ENCODE measurements around the gene RNASEH2A.
"Not testable (repeated sequence)": the region's sequence is repeated elsewhere in the genome, so short reads cannot be mapped to it uniquely, and the experiment has no call there.

RNASEH2A gene

DNA sequence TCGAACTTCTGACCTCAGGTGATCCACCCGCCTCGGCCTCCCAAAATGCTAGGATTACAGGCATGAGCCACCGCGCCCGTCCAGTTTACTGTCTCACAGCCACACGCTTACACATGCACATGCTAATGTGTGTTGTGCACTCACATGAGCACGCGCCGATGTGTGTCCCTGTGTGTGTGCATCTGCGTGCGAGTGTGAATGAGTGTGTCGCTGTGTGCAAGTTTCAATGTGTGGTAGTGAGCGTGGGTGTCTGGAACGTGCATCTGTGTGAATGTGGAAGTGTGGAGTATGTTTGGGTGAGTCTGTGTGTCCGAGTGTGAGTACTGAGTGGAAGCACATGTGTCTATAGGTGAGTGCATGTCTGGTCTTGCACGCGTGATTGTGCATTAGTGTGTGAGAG lies 36.1 kb downstream of the RNASEH2A start:
- peaks cover 49% of the 10 kb centered on the region for H3K27me3 ChIP-seq (ENCODE audit: control insufficient read depth, insufficient read depth, low read length)
- H3K9me3 ChIP-seq (ENCODE audit: control insufficient read depth, low read length), result no peaks in the 10 kb centered on the region
- H3K4me1 ChIP-seq (ENCODE audit: control insufficient read depth, insufficient read depth, low read length), result peaks cover 20% of the 10 kb centered on the region
- no peaks in the 10 kb centered on the region for H3K36me3 ChIP-seq (ENCODE audit: control insufficient read depth, insufficient read depth, low read length)
- H3K4me3 ChIP-seq (ENCODE audit: low read length), result no peak overlapping the region
- H3K9ac ChIP-seq (ENCODE audit: low read length), result no peak overlapping the region

DNA sequence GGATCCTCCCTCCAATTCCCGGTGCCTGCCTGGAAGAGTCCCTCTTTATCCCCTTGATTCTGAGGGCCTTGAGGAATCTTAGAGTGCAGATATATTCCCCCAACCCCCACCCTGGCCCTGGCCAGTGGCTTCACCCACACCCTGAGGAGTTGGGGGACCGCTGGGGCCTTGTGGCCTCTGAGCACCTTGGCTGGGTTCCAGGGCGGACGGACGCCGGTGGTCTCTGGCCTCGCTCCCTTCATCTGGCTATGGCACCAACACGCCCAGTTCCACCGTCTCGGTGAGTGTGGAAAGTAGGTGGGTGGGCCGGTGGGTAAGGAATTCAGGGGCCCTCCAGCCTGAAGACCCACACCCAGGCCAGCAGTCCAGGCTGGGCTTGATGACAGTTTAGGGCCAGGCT lies 36.9 kb downstream of the RNASEH2A start:
- Histone ChIP-seq H3K9ac (ENCODE audit: low read length) (no peak overlapping the region), H3K4me3 (ENCODE audit: low read length) (no peak overlapping the region), H3K36me3 (ENCODE audit: control insufficient read depth, insufficient read depth, low read length) (no peaks in the 10 kb centered on the region), H3K27me3 (ENCODE audit: control insufficient read depth, insufficient read depth, low read length) (peaks cover 43% of the 10 kb centered on the region), H3K4me1 (ENCODE audit: control insufficient read depth, insufficient read depth, low read length) (peaks cover 20% of the 10 kb centered on the region), H3K9me3 (ENCODE audit: control insufficient read depth, low read length) (no peaks in the 10 kb centered on the region)

DNA sequence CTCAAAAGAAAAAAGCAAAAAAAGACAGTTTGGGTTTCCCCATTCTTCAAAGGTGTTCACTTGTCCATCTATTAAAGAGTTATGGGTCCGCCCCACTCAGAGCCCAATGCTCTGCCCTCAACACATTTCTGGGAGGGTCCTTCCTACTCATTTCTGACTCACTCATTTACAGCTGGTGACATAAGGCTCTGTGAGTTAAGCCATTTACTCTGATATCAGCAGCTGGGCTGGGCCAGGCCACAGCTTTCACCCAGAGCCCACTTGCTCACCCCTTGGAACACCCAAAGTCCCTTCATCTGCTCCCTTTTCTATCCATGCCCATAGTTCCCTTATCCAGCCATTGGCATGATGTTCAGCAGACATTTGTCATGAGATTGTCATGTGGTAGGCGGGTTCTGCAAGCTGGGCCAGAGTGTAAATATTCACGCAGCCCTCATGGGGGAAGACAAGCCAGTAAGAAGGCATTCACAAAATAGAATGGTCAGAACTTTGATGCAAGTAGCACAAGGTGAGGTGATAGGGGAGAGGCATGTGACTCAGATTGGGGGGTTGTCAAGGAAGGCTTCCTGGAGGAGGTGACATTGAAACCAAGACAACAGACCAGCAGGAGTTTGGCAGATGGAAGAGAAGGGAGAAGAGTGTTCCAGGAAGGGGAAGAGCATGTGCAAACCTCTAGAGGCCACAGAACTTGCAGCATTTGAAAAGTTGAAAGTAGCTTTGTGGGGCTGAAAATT lies 37.8 kb downstream of the RNASEH2A start:
- no peak overlapping the region for H3K4me3 ChIP-seq (ENCODE audit: low read length)
- H3K27me3 ChIP-seq (ENCODE audit: control insufficient read depth, insufficient read depth, low read length), result peaks cover 35% of the 10 kb centered on the region
- H3K9ac ChIP-seq (ENCODE audit: low read length), result no peak overlapping the region
- peaks cover 20% of the 10 kb centered on the region for H3K4me1 ChIP-seq (ENCODE audit: control insufficient read depth, insufficient read depth, low read length)
- H3K36me3 ChIP-seq (ENCODE audit: control insufficient read depth, insufficient read depth, low read length), result no peaks in the 10 kb centered on the region
- H3K9me3 ChIP-seq (ENCODE audit: control insufficient read depth, low read length), result no peaks in the 10 kb centered on the region

DNA sequence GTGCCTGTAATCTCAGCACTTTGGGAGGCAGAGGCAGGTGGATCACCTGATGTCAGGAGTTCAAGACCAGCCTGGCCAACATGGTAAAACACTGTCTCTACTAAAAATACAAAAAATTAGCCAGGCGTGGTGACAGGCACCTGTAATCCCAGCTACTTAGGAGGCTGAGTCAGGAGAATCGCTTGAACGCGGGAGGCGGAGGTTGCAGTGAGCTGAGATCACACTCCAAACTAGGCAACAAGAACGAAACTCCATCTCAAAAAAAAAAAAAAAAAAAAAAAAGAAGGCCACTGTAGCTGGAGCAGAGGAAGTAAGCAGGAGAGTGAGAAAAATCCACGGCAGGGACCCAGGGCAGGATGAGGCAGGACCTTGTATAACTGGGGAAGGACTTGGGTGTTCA lies 40.2 kb downstream of the RNASEH2A start:
- H3K9ac ChIP-seq (ENCODE audit: low read length); H3K36me3 ChIP-seq (ENCODE audit: control insufficient read depth, insufficient read depth, low read length); H3K9me3 ChIP-seq (ENCODE audit: control insufficient read depth, low read length); H3K4me3 ChIP-seq (ENCODE audit: low read length): not testable (repeated sequence)
- Histone ChIP-seq H3K4me1 (ENCODE audit: control insufficient read depth, insufficient read depth, low read length) (peaks cover 11% of the 10 kb centered on the region), H3K27me3 (ENCODE audit: control insufficient read depth, insufficient read depth, low read length) (peaks cover 11% of the 10 kb centered on the region)

DNA sequence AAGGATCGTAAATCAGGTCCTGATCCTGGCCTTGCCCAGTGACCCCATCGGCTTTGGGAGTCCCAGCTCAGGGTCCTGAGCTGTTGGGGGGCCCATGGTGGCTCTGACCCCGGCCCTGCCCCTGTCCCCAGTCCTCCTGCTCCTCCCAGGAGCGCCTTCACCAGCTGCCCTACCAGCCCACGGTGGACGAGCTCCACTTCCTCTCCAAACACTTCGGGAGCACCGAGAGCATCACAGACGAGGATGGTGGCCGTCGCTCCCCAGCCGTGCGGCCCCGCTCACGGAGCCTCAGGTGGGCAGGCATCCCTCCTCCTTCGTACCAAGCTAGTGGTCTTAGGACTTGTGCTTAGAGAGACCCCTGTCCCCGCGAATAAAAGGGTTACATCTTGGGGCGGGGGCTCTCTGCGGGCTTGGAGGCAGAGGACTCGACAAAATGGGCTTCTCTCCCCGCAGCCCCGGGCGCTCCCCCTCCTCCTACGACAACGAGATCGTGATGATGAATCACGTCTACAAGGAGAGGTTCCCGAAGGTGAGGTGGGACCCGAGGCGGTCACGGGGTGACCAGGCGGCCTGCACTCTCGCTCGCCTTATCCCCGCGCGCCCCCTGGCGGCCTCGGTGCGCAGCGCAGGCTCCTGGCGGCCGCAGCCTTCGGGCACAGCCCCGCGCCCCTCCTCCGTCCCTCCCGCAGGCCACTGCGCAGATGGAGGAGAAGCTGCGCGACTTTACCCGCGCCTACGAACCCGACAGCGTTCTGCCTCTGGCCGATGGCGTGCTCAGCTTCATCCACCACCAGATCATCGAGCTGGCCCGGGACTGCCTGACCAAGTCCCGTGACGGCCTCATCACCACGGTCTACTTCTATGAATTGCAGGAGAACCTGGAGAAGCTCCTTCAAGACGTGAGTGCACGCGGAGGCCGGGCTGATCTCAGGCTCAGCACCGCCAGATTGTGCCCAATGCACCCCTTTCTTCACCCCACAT lies 41.1 kb downstream of the RNASEH2A start:
- Histone ChIP-seq H3K4me1 (ENCODE audit: control insufficient read depth, insufficient read depth, low read length) (peaks cover 9% of the 10 kb centered on the region), H3K9ac (ENCODE audit: low read length) (no peak overlapping the region), H3K27me3 (ENCODE audit: control insufficient read depth, insufficient read depth, low read length) (peaks cover 7% of the 10 kb centered on the region)

GRCh38 chr19:12856653-12857052 lies 50.3 kb downstream of the RNASEH2A start:
- Histone ChIP-seq H3K27me3 (ENCODE audit: control insufficient read depth, insufficient read depth, low read length) (no peaks in the 10 kb centered on the region), H3K9me3 (ENCODE audit: control insufficient read depth, low read length) (no peaks in the 10 kb centered on the region), H3K36me3 (ENCODE audit: control insufficient read depth, insufficient read depth, low read length) (no peaks in the 10 kb centered on the region)

More for the DNA sequence above, 41.1 kb downstream of the RNASEH2A start:
- Histone ChIP-seq H3K4me3 (ENCODE audit: low read length) (no peak overlapping the region), H3K36me3 (ENCODE audit: control insufficient read depth, insufficient read depth, low read length) (no peaks in the 10 kb centered on the region), H3K9me3 (ENCODE audit: control insufficient read depth, low read length) (no peaks in the 10 kb centered on the region)

DNA sequence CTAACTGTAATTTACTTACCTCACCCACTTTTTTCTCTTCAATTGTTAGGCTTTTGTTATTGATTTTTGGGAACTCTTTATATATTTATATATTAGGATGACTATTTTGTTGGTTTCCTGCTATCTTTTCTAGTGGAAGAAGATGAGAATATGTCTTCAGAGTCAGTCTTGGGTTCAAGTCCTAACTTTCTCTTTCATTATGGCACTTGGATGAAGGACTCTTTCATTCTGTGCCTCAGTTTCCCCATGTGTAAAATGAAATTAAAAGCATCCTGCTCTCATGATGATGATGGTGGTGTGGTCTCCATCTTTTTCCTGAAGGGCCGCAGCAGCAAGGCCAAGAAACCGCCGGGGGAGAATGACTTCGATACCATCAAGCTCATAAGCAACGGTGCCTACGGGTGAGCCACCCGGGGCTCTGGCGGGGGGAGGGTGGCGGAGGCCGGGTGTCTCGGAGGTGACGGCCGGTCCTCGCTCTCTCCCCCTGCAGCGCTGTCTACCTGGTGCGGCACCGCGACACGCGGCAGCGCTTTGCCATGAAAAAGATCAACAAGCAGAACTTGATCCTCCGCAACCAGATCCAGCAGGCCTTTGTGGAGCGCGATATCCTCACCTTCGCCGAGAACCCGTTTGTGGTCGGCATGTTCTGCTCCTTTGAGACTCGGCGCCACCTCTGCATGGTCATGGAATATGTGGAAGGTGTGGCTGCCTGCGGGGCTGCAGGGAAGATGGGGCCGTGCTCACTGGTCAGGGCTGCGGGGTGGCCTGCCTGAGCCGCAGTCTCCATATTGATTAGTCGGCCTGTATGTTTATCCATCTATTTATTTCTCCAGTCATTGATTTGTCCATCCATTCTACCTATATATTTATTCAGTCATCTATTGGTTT lies 51.9 kb downstream of the RNASEH2A start:
- H3K27me3 ChIP-seq (ENCODE audit: control insufficient read depth, insufficient read depth, low read length), result no peaks in the 10 kb centered on the region
- H3K4me1 ChIP-seq (ENCODE audit: control insufficient read depth, insufficient read depth, low read length), result no peaks in the 10 kb centered on the region
- H3K4me3 ChIP-seq (ENCODE audit: low read length), result no peak overlapping the region
- no peaks in the 10 kb centered on the region for H3K36me3 ChIP-seq (ENCODE audit: control insufficient read depth, insufficient read depth, low read length)
- H3K9me3 ChIP-seq (ENCODE audit: control insufficient read depth, low read length), result no peaks in the 10 kb centered on the region
- H3K9ac ChIP-seq (ENCODE audit: low read length), result no peak overlapping the region

More at GRCh38 chr19:12856653-12857052, 50.3 kb downstream of the RNASEH2A start:
- no peak overlapping the region for H3K9ac ChIP-seq (ENCODE audit: low read length)
- no peaks in the 10 kb centered on the region for H3K4me1 ChIP-seq (ENCODE audit: control insufficient read depth, insufficient read depth, low read length)
- H3K4me3 ChIP-seq (ENCODE audit: low read length), result no peak overlapping the region

DNA sequence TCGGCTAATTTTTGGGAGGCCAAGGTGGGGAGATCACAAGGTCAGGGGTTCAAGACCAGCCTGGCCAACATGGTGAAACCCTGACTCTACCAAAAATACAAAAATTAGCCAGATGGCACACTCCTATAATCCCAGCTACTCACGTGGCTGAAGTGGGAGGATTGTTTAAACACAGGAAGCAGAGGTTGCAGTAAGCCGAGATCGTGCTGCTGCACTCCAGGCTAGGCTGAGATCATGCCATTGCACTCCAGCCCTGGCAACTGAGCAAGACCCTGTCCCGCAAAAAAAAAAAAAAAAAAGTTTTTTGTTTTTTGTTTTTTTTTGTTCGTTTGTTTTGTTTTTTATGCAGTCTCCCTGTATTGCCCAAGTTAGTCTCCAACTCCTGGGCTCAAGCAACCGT lies 53.2 kb downstream of the RNASEH2A start:
- Histone ChIP-seq H3K4me1 (ENCODE audit: control insufficient read depth, insufficient read depth, low read length) (no peaks in the 10 kb centered on the region), H3K27me3 (ENCODE audit: control insufficient read depth, insufficient read depth, low read length) (no peaks in the 10 kb centered on the region), H3K36me3 (ENCODE audit: control insufficient read depth, insufficient read depth, low read length) (no peaks in the 10 kb centered on the region), H3K4me3 (ENCODE audit: low read length) (no peak overlapping the region), H3K9ac (ENCODE audit: low read length) (no peak overlapping the region), H3K9me3 (ENCODE audit: control insufficient read depth, low read length) (no peaks in the 10 kb centered on the region)
